WTC11 (cell line): ENCODE data around the gene SYTL2. TPM values are rescaled to one million over a fixed set of nuclear protein-coding genes. Genes with fewer than 3 reads are reported as not detected.

Experiments used
- ATAC-seq: fragments of 200-7000 bp; cut with Tn5 transposase; 2 replicates; pipeline ENCODE4 v1.10.0; 2021; ENCODE audit warnings: mild to moderate bottlenecking, moderate library complexity
- CTCF ChIA-PET: fragments of 300-600 bp; sonication (Branson Sonifier 250); formaldehyde crosslinking; loops from one replicate; lab custom pipeline; 2021; ENCODE audit warnings: antibody characterized with exemption; lab: Charles Lee
- POLR2A ChIA-PET: fragments of 350-600 bp; sonication (Branson Sonifier 250); formaldehyde crosslinking; loops from one replicate; lab custom pipeline; 2021; ENCODE audit warnings: antibody characterized with exemption; lab: Charles Lee
- DNase-seq: peaks from one replicate; pipeline ENCODE4 v3.0.0; 2021; ENCODE audit warnings: low spot score
- H3K27ac Mint-ChIP-seq: 2 replicates; pipeline ENCODE4 v1.8.0; 2021; ENCODE audit warnings: mixed read lengths
- H3K27me3 Mint-ChIP-seq: 2 replicates; pipeline ENCODE4 v1.8.0; 2021; ENCODE audit warnings: low read depth, mild to moderate bottlenecking, moderate library complexity, mixed read lengths
- H3K36me3 Mint-ChIP-seq: 2 replicates; pipeline ENCODE4 v1.8.0; 2021; ENCODE audit warnings: mixed read lengths
- H3K4me1 Mint-ChIP-seq: 2 replicates; pipeline ENCODE4 v1.8.0; 2022; ENCODE audit warnings: mixed read lengths
- H3K4me3 Mint-ChIP-seq: 2 replicates; pipeline ENCODE4 v1.8.0; 2021; ENCODE audit warnings: mild to moderate bottlenecking, moderate library complexity, mixed read lengths
- H3K9me3 Mint-ChIP-seq: 2 replicates; pipeline ENCODE4 v1.8.0; 2021; ENCODE audit warnings: mixed read lengths
- AR ChIP-seq: fragments of 250-450 bp; sonication (Bioruptor Pico); IDR thresholded peaks from 2 replicates; pipeline ENCODE4 v1.9.0; 2021; ENCODE audit warnings: mild to moderate bottlenecking
- ARID4B ChIP-seq: sonication (generic); formaldehyde crosslinking; IDR thresholded peaks from 2 replicates; pipeline ENCODE4 v1.8.0; 2023; ENCODE audit warnings: missing genetic modification reagents, mild to moderate bottlenecking, borderline replicate concordance
- CREB1 ChIP-seq: sonication (generic); formaldehyde crosslinking; IDR thresholded peaks from 2 replicates; pipeline ENCODE4 v1.8.0; 2023; ENCODE audit warnings: mild to moderate bottlenecking, missing genetic modification reagents
- ERG ChIP-seq: fragments of 250-450 bp; sonication (Bioruptor Pico); IDR thresholded peaks from 2 replicates; pipeline ENCODE4 v1.8.0; 2021; ENCODE audit warnings: mild to moderate bottlenecking
- GABPB1 ChIP-seq: sonication (generic); formaldehyde crosslinking; IDR thresholded peaks from 2 replicates; pipeline ENCODE4 v1.8.1; 2023; ENCODE audit warnings: mild to moderate bottlenecking, missing genetic modification reagents
- GTF2I ChIP-seq: fragments of 250-450 bp; sonication (Bioruptor Pico); conservative IDR thresholded peaks from 2 replicates; pipeline ENCODE4 v1.4.0; 2021; ENCODE audit warnings: mild to moderate bottlenecking
- KAT7 ChIP-seq: sonication (generic); formaldehyde crosslinking; IDR thresholded peaks from 2 replicates; pipeline ENCODE4 v1.8.1; 2023; ENCODE audit warnings: missing genetic modification reagents, mild to moderate bottlenecking, borderline replicate concordance
- MXD4 ChIP-seq: fragments of 250-450 bp; sonication (Bioruptor Pico); IDR thresholded peaks from 2 replicates; pipeline ENCODE4 v1.8.0; 2021; ENCODE audit warnings: mild to moderate bottlenecking, moderate library complexity, borderline replicate concordance
- SMAD3 ChIP-seq: sonication (generic); formaldehyde crosslinking; IDR thresholded peaks from 2 replicates; pipeline ENCODE4 v1.8.0; 2022; ENCODE audit warnings: missing genetic modification reagents, mild to moderate bottlenecking, borderline replicate concordance
- SMAD4 ChIP-seq: sonication (generic); formaldehyde crosslinking; IDR thresholded peaks from 2 replicates; pipeline ENCODE4 v1.8.0; 2022; ENCODE audit warnings: mild to moderate bottlenecking, missing genetic modification reagents
- ZNF138 ChIP-seq: sonication (generic); formaldehyde crosslinking; conservative IDR thresholded peaks from 2 replicates; pipeline ENCODE4 v1.8.1; 2022; ENCODE audit warnings: mild to moderate bottlenecking, moderate library complexity, missing genetic modification reagents
- total RNA-seq: library from RNA; stranded (reverse); gene quantifications from 3 replicates; pipeline ENCODE4 v1.2.3, GENCODE V29; 2021
- TF ChIP-seq, protein P1 (sequence below): fragments of 250-450 bp; sonication (Bioruptor Pico); conservative IDR thresholded peaks from 2 replicates; pipeline ENCODE4 v1.9.0; 2021; ENCODE audit warnings: mild to moderate bottlenecking
- TF ChIP-seq, protein P2 (sequence below): sonication (generic); formaldehyde crosslinking; IDR thresholded peaks from 2 replicates; pipeline ENCODE4 v1.8.0; 2023; ENCODE audit warnings: missing genetic modification reagents
- TF ChIP-seq, protein P3 (sequence below): sonication (generic); formaldehyde crosslinking; IDR thresholded peaks from 2 replicates; pipeline ENCODE4 v1.8.1; 2023; ENCODE audit warnings: mild to moderate bottlenecking, missing genetic modification reagents, borderline replicate concordance

Gene SYTL2
- total RNA-seq, 1 experiment from 2014 or later: 7.1 TPM

- TF ChIP-seq AR (CRISPR knock-in tag): no peak
- no peak for TF ChIP-seq KAT7 (CRISPR knock-in tag)
- no peak for TF ChIP-seq ARID4B (CRISPR knock-in tag)
- TF ChIP-seq SMAD3: no peak
- no peak for TF ChIP-seq MXD4 (CRISPR knock-in tag)
- TF ChIP-seq, protein P1, sequence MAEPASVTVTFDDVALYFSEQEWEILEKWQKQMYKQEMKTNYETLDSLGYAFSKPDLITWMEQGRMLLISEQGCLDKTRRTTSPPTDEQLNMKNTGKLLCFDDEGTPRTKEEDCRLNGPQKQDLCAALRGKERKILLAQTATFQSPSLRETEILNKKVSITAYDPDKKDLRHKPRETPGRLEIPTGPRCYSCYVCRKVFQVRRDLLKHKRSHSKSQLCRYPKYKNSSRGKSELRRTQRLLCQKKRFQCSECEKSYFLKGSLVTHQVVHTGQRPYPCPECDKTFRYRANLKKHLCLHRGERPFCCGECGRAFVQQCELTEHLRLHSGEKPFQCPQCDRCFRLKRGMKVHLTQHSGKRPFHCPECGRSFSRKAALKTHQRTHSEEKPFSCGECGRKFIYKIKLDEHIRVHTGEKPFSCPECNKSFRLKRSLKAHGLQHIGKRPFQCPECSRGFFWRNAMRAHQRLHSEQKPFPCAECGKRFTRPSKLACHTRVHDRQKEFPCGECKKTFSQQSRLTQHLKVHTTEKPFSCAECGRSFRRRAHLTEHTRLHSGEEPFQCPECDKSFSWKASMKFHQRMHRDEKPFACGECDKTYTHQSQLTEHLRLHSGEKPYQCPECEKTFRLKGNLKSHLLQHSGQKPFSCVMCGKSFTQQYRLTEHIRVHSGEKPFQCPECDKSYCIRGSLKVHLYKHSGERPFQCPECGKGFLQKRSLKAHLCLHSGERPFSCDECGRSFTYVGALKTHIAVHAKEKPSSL (CRISPR knock-in tag): no peak
- no peak for TF ChIP-seq GABPB1
Measured at GRCh38 chr11:85806876-85807275, 4.1 kb downstream of the SYTL2 start (continued).

GRCh38 chr11:85806016-85806415, 4.9 kb downstream of the SYTL2 start:
- Mint-ChIP-seq H3K9me3 (no peaks in the 10 kb centered on the region), H3K36me3 (no peaks in the 10 kb centered on the region), H3K4me1 (peaks cover 16% of the 10 kb centered on the region), H3K27me3 (peaks cover 22% of the 10 kb centered on the region), H3K4me3 (no peak overlapping the region), H3K27ac (no peak overlapping the region)
- DNase-seq (no peak), ATAC-seq (no peak)
- ChIA-PET POLR2A (no interaction called here), CTCF (interaction anchor here (0.9 kb wide), 1 partner anchor 49 kb away, joined by 3 read pairs; the partner anchor contains the start of gene CCDC83)
- no peak for TF ChIP-seq ERG
- no peak for TF ChIP-seq ARID4B (CRISPR knock-in tag)
- no peak for TF ChIP-seq SMAD3
- no peak for TF ChIP-seq SMAD4 (CRISPR knock-in tag)
- TF ChIP-seq, protein P2, sequence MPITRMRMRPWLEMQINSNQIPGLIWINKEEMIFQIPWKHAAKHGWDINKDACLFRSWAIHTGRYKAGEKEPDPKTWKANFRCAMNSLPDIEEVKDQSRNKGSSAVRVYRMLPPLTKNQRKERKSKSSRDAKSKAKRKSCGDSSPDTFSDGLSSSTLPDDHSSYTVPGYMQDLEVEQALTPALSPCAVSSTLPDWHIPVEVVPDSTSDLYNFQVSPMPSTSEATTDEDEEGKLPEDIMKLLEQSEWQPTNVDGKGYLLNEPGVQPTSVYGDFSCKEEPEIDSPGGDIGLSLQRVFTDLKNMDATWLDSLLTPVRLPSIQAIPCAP (CRISPR knock-in tag): no peak
- TF ChIP-seq, protein P3, sequence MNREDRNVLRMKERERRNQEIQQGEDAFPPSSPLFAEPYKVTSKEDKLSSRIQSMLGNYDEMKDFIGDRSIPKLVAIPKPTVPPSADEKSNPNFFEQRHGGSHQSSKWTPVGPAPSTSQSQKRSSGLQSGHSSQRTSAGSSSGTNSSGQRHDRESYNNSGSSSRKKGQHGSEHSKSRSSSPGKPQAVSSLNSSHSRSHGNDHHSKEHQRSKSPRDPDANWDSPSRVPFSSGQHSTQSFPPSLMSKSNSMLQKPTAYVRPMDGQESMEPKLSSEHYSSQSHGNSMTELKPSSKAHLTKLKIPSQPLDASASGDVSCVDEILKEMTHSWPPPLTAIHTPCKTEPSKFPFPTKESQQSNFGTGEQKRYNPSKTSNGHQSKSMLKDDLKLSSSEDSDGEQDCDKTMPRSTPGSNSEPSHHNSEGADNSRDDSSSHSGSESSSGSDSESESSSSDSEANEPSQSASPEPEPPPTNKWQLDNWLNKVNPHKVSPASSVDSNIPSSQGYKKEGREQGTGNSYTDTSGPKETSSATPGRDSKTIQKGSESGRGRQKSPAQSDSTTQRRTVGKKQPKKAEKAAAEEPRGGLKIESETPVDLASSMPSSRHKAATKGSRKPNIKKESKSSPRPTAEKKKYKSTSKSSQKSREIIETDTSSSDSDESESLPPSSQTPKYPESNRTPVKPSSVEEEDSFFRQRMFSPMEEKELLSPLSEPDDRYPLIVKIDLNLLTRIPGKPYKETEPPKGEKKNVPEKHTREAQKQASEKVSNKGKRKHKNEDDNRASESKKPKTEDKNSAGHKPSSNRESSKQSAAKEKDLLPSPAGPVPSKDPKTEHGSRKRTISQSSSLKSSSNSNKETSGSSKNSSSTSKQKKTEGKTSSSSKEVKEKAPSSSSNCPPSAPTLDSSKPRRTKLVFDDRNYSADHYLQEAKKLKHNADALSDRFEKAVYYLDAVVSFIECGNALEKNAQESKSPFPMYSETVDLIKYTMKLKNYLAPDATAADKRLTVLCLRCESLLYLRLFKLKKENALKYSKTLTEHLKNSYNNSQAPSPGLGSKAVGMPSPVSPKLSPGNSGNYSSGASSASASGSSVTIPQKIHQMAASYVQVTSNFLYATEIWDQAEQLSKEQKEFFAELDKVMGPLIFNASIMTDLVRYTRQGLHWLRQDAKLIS (CRISPR knock-in tag): no peak
- TF ChIP-seq ZNF138: no peak
- no peak for TF ChIP-seq GTF2I (CRISPR knock-in tag)
- TF ChIP-seq CREB1 (CRISPR knock-in tag): no peak
